PFSK-1 (cell line): Measurements from ENCODE around the gene MOGAT3.

Source experiments
- FOXP2 ChIP-seq: optimal IDR thresholded peaks from 2 replicates; pipeline ENCODE3; 2011; ENCODE audit warnings: borderline replicate concordance, control low read depth, inconsistent platforms; ENCODE audit not compliant: insufficient read depth; ENCODE audit errors: extremely low read length, extremely low read depth
- POLR2AphosphoS5 ChIP-seq: IDR thresholded peaks from 2 replicates; pipeline ENCODE4 v1.6.1; 2012; ENCODE audit warnings: low read depth, mild to moderate bottlenecking, control low read depth, low read length, moderate library complexity
- SIN3A ChIP-seq: IDR thresholded peaks from 2 replicates; pipeline ENCODE4 v1.6.1; 2012; ENCODE audit warnings: mild to moderate bottlenecking, low read length, moderate library complexity, borderline replicate concordance; ENCODE audit not compliant: insufficient read depth
- TAF1 ChIP-seq: IDR thresholded peaks from 2 replicates; pipeline ENCODE4 v1.6.1; 2012; ENCODE audit warnings: low read length, control low read depth, borderline replicate concordance; ENCODE audit not compliant: insufficient read depth
- TF ChIP-seq, protein P1 (sequence below), 2 experiments: IDR thresholded peaks; 2 replicates each; pipeline versions ENCODE4 v1.6.1 to v1.8.0; 2011 to 2012; ENCODE audit warnings: low read depth in 2 of 2, low read length in 2 of 2, control low read depth in 1 of 2, inconsistent platforms in 1 of 2, mild to moderate bottlenecking in 1 of 2, moderate library complexity in 1 of 2; ENCODE audit not compliant: insufficient read depth in 1 of 2

MOGAT3 gene

DNA sequence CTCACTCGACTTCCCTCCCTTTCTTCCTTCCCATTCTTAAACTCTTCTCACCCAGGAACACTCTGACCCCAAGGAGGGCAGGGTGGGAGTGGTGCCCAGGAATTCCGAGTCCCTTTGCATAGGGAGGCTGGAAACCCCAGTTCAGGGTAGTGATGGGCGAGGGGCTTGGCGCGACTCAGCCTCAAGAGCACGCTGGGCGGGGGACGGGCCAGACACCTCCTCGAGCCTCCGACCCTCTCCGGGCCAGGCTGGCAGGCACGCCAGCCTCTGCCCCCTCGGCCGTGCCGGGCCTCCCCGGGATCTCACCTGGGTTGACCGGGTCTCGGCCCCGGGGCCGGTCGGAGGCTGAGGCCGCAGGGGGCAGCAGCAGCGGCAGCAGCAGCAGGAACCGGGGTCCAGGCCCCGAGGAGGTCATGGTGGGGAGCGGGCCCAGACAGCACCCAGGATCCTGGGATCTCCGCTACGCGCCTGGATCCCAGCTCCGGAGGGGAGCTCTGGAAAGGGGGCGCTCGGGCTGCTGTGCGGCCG lies 16.1 kb upstream of the MOGAT3 start:
- TF ChIP-seq TAF1, result no peak
- no peak for TF ChIP-seq POLR2AphosphoS5
- no peak for TF ChIP-seq SIN3A
- TF ChIP-seq FOXP2, result no peak
- TF ChIP-seq, protein P1, sequence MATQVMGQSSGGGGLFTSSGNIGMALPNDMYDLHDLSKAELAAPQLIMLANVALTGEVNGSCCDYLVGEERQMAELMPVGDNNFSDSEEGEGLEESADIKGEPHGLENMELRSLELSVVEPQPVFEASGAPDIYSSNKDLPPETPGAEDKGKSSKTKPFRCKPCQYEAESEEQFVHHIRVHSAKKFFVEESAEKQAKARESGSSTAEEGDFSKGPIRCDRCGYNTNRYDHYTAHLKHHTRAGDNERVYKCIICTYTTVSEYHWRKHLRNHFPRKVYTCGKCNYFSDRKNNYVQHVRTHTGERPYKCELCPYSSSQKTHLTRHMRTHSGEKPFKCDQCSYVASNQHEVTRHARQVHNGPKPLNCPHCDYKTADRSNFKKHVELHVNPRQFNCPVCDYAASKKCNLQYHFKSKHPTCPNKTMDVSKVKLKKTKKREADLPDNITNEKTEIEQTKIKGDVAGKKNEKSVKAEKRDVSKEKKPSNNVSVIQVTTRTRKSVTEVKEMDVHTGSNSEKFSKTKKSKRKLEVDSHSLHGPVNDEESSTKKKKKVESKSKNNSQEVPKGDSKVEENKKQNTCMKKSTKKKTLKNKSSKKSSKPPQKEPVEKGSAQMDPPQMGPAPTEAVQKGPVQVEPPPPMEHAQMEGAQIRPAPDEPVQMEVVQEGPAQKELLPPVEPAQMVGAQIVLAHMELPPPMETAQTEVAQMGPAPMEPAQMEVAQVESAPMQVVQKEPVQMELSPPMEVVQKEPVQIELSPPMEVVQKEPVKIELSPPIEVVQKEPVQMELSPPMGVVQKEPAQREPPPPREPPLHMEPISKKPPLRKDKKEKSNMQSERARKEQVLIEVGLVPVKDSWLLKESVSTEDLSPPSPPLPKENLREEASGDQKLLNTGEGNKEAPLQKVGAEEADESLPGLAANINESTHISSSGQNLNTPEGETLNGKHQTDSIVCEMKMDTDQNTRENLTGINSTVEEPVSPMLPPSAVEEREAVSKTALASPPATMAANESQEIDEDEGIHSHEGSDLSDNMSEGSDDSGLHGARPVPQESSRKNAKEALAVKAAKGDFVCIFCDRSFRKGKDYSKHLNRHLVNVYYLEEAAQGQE (IDR thresholded peaks at IDR 0.05; ENCODE audit: insufficient read depth in 1 of 2, low read depth in 2 of 2, low read length in 2 of 2), result no peak

DNA sequence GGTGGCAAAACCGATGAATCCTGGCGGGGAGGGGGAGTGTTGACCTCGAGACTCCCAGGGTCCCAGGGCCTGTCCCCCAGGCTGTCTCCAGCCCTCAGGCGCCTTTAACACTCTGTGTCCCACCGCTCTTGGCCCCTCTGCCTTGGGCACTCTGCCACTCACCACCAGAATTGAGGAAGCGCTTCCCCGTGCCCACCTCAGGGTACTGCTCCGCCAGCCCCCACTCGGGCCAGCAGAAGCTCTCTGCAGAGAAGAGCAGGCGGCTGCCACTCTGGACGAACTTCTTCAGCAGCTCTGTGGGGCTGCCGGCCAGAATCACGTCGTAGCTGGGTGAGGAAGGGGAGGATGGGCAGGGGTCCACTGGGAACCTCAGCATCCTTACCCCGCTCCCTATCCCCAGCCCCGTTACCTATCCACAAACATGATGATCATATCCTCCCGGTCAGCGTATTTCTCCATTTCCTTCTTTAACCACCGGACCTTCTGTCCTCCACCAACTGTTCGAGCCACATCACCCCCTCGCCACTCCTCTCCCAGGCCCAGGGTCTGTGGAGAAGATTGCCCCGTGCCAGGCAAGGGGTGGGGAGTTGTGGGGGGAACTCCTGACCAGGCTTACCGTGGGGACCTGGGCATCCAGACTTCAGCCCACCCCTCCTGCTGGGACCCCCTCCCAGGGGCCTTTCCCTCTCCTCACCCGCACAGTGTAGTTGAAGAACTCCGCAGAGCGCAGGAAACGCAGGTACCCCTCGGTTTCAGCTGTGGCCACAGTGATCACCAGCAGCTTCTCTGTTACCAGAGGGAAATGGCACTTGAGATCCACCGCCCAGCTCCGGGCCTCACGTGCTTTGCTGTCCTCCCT lies 15.4 kb upstream of the MOGAT3 start:
- TF ChIP-seq FOXP2, result no peak
- no peak for TF ChIP-seq SIN3A

DNA sequence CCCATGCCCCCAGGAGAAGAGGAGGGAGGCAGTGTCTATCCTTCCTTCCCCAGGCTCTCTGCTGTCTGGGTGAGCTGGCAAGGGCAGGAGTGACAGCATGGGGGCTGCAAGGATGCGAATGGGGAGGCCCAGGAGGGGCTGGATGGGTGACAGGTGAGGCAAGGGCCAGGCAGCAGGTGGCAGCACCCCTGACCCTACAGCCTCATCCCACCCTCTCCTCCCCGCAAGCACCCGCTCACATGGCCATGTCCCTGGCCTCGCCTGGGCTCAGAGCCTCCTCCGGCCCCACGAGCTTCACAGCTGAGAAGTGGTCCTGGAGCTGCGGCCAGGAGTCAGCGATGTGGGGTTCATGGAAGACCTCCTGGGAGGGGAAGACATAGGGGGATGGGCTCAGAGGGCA lies 11.2 kb upstream of the MOGAT3 start:
- TF ChIP-seq, protein P1 (IDR thresholded peaks at IDR 0.05; ENCODE audit: insufficient read depth in 1 of 2, low read depth in 2 of 2, low read length in 2 of 2), result no peak
- TF ChIP-seq TAF1 (no peak), SIN3A (no peak), POLR2AphosphoS5 (no peak), FOXP2 (no peak)

DNA sequence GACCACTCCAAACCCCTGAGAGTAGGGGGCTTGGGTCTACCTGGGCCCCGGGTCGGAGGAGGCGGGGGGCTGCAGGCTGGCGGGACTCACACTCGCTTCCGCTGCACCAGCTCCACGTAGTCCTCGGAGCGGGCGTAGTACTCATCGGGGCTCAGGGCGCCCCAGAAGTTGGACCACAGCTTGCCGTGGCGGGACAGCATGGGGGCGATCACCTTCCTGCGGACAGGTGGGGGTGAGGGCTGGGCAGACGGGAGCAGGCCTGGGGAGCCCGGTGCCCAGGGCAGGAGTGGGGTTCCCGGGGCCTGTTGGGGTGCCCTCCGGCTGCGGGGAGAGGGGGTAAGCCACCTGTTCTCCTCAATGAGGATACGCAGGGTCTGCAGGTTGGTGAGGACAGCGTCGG lies 10.7 kb upstream of the MOGAT3 start:
- no peak for TF ChIP-seq SIN3A
- TF ChIP-seq, protein P1 (IDR thresholded peaks at IDR 0.05; ENCODE audit: insufficient read depth in 1 of 2, low read depth in 2 of 2, low read length in 2 of 2), result no peak
- no peak for TF ChIP-seq FOXP2
- TF ChIP-seq TAF1, result no peak
- no peak for TF ChIP-seq POLR2AphosphoS5

DNA sequence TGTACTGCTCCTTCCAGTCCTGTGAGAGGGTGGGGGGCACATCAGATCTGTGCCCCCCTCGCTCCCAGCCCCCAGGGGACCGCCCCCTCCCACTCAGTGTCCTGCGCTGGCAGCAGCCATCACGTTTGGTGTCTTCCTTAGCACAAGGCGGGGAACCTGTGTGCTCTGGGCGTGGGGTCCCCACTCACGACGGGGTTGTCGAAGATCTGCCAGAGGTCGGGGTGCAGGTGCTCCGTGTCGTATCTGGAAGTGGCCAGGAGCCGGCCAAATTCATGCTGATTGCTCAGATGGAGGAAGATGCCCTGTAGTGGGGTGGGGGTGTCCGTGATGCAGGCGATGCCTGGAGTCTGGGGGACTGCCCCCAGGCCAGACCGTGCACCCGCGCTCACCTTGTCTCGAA lies 9.3 kb upstream of the MOGAT3 start:
- no peak for TF ChIP-seq TAF1
- TF ChIP-seq FOXP2, result no peak
- TF ChIP-seq SIN3A, result no peak
- TF ChIP-seq, protein P1 (IDR thresholded peaks at IDR 0.05; ENCODE audit: insufficient read depth in 1 of 2, low read depth in 2 of 2, low read length in 2 of 2), result no peak
- no peak for TF ChIP-seq POLR2AphosphoS5
